Endometrial microvascular endothelial cells (primary cell): ENCODE data around the gene FHIT. TPM values are rescaled to one million over a fixed set of nuclear protein-coding genes. Genes with fewer than 3 reads are reported as not detected.

Source experiments
- in situ Hi-C: cut with HindIII; loops from 2 replicates; pipeline ENCODE4 v1.10.0; 2017; ENCODE audit warnings: low sequenced_read_pairs, low pct_unique_long_range_greater_than_20kb; ENCODE audit errors: inconsistent ontology term
- total RNA-seq: library from RNA; depleted of rRNA; stranded (reverse); fragments of >200 nt; gene quantifications from one replicate; pipeline ENCODE4 v1.2.3, GENCODE V29; 2015; ENCODE audit errors: inconsistent ontology term

Gene FHIT
- total RNA-seq, 1 donor from 2014 or later = 0.19 TPM

DNA sequence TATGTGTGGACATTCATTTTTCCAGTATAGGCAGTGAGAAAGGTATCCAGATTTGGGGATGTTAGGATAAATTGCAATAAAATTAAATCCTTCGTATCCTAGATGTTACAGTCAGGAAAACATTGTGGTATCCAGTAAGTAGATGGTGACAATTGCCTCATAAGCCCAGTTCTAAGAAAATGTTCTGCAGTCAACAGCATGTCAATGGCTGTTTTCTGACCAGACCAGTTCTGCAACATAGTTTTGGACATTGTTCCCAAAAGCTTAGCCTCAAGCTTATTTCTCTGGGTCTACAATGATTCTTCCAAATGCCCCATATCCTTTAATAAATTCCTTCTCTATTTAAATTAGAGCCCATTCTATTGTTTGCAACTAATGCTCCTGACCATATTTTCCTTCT lies 480.7 kb downstream of the FHIT start:
- in situ Hi-C loops = no loop called here

DNA sequence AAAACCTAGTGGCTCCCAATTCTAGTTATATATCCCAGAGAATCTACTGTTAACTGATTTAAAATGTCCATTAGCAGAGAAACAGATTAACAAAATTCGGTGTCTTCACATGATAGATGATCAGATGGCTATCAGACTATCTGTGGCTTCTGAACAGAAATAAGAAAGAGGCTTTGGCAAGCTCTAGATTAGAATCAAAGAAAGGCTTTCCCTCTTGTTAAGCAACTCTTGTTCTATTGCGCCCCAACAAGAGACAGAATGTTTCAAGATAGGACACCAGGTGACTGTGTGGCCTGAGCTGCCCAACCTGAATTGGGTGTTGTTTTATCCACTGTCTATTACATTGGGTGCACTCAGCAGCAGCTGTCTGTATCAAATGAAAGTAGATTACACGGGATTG lies 483.7 kb downstream of the FHIT start:
- in situ Hi-C loops = no loop called here

DNA sequence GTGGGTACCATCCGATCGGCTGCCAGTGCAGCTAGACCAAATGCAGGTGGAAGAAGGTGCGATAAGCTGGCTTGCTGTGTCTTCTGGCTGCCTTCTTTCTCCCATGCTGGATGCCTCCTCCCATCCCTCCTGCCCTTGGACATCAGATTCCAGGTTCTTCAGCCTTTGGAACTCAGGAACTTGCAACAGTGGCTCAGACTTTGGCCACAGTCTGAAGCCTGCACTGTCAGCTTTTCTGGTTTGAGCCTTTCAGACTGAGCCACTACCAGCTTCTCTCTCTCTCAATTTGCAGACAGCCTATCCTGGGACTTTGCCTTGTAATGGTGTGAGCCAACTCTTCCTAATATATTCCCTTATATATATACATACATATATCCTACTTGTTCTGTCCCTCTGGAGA lies 485.5 kb downstream of the FHIT start:
- in situ Hi-C loops = no loop called here

DNA sequence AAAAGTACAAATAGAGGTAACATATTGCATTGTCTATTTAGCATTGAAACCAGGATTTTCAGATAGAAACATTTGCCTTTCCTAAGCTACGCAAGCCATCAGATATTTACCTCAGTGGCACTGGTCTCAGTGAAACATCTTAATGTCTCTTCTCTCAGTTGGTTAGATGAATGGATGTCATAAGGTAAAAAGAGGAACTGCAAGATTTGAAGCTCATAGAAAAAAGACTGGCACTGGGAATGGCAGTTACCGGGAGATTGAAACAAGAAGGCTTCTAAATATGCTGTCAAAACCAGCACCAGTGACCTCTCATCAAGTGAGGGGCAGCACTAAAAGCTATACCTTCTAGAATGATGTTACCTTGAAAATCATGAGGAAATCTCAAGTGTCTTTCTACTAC lies 486.4 kb downstream of the FHIT start:
- in situ Hi-C loops = no loop called here

DNA sequence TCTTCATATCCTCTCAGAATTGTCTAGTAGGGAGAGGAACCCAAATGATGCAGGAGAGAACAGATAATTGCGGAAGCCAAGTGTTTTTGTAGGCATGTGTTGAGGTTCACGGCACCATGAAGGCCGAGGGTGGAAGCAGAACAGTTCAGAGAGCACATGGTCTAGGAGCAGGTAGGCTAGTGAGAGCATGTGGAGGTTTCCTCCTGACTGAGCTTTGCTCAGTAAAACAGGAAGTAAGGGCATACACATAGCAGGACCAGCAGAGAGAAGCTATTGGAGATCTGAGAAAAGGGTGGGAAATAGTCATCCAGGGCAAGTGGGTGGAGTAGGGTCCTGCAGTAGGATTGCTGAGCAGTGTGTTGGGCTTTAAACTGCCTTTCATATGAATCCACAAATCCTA lies 491.1 kb downstream of the FHIT start:
- in situ Hi-C loops = no loop called here

DNA sequence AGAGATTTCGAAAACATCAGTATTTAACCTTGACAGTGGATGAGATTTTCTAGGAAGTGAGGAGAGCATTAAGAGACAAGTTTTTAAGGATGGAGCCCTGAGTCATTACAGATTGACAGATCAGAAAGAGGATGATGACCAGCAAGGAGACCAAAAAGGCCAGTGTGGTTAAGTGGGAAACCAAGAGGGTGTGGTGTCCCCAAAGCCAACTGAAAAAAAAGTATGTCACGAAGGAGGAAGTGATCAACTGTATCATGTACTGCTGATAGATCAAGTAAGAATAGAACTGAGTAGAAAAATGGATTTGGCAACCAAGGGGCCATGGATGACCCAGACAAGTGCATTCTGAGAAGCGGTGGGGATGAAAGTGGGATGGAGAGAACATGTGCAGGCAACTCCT lies 491.8 kb downstream of the FHIT start:
- in situ Hi-C loops = no loop called here

DNA sequence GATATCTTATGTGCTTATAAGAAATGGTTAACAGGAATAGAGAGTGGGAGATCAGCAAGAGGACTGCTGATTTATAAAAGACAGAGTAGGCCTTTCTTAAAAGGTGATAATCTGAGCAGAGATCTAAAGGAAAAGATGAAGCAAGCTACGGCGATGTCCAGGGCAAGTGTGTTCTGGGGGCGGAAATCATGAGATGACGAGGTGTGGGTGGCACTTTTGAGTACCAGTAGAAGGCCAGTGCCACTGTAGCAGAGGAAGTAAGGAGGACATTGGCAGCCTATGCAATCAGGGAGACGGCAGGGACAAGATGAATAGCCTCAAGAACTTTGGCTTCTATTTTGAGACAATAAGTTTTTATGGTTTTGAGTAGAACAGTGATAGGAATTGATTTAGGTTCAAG lies 492.4 kb downstream of the FHIT start:
- in situ Hi-C loops = no loop called here

DNA sequence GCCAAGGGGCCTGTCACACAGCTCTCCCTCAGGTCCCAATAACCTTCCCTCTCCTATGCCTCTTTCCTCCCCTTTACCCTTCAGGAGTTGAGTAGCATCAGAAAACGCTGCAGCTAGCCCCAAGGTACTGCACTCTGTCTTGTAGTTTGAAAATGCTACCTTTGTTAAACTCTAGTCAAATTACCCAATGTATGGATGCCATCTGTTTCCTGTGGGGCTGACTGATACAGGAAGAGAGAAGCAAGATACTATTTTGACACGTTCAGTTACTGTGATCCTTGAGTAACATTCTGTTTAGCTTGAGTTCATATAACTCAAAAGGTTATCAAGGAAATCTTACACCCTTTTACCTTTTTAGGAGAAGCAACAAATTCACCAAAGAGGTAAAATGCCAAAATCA lies 493.1 kb downstream of the FHIT start:
- in situ Hi-C loops = no loop called here

DNA sequence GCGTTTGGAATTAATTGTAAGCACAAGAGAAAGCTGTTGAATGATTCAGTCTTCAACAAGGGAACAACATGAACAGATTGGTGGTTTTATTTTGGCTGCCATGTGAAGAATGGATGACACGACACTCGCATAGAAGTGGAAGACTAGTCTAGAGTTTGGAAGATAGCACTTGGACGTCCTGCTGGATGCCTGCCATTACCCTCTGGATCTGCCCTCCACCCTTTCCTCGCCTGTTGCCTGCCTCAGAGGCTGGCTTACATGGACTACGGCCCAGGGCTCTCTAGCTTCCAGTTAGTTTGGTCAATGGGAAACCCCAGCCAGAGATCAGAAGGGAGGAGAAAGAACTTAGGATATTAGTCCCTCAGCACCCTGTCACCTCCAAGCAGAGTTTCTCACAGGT lies 493.5 kb downstream of the FHIT start:
- in situ Hi-C loops = no loop called here

DNA sequence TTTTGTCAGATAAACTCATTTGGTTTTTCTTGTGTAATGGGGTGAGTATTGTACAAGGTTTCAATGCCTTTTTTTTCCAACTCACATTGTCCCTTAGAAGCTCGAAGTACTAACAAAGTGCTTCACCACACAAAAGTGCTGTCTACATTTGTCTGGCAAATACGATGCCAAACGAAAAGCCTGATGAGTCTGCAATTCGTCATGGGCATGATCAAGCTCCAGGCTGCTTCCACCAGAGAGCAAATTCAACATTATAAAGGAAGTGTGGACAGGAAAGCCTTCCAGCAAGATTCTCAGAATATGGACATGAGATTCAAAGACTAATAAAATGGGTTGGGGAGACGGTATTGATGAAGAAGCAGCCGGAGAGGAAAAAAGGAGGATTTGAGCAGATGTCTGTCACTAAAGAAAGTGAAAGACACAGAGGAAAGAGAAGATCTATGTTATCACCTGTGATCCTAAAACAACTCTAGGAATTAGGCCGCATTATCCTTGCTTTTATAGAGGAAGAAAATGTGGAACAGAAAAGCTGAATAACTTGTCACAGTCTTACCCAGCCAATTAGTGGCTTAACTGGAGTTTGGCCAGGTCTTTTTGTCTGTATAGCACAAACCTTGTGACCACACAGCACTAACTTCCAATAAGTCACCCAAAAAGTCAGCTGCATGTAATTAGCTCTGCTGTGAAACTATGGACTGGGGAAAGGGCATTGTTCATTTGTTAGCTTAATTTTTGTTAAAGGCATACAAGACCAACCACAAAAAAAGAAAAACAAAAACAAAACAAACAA lies 494.8 kb downstream of the FHIT start:
- in situ Hi-C loops = no loop called here

DNA sequence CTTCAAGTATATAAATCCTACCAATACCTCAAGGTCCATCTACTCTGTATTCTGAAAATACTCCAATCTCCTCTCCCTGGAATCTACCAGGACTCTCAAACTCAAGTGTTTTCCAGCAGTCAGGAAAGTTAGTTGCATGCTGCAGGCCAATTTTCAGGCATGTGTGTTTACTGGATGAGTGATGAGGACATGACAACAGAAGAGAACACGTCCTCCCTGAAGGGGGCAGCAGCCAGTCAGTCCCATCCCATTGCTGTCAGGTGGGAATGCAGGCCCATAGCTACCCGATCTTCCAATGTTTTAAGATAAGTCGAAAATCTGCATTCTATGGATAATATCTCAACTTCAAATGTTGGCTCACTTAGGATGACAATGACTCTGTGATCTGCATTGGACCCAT lies 496.2 kb downstream of the FHIT start:
- in situ Hi-C loops = no loop called here

DNA sequence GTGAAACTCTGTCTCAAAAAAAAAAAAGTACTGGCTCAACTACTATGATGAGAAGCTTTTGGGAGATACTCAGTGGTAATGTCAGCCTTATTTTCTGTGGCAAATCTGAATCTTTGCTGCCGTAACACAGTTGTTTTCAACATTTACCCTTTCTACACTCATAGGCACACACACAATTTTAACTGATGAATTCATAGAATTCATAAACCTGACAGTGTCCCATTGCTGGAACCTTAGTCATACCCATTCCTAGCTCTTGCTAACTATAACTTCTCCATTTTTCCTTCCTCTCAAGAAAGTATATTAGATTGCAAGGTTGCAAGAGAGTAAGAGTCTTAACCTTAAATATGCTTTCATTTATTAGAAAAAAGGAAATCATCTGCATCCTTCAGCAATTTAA lies 496.6 kb downstream of the FHIT start:
- in situ Hi-C loops = no loop called here

DNA sequence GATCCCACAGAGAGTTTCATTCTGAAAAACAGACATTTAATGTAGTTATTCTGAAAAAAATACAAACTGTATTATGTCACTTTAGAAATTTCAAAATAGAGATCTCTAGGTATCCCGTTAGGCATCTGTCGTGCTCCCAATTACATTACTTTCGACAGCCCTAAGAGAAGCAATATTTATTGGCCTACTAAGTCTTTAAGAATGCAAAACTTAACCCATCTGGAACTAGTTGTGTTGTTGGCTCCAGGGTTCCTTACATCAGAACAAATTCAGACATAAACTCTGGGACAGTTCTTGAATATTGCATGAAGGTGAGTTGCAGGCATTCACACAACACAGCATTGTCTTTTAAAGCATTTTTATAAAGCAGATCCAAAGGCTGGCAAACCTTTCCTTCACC lies 498.4 kb downstream of the FHIT start:
- in situ Hi-C loops = no loop called here

DNA sequence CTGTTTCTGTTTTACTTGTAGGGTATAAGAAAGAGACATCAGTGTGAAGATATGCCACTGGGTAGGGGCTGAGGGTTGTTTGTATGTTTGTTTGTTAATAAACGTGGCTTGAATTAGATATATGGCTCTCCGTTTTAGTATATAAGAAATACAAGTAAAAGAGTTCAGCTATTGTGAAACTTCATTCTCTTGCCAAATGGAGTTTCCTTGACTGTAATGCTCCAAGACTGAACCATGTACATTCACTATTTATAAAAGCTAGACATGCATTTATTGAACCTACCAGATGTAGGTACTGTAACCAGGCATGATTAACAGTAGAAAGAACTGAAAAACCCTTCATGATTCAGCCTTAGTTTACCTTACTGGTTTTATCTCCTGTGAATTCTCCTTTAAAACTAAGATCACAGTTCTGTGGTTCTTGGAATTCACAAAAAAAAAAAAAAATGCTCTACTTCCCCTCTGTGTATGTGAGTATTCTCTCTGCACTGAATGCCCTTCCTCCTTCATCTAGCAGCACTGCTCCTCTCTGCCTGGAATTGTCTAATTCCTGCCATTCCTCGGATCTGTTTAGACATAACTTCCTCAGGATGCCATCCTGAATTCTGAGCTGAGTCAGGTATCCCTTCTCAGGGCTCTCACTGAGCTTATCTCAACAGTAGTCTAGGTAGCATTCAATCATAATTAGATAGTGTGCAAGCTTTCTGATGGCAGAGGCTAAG lies 504.4 kb downstream of the FHIT start:
- in situ Hi-C loops = no loop called here

DNA sequence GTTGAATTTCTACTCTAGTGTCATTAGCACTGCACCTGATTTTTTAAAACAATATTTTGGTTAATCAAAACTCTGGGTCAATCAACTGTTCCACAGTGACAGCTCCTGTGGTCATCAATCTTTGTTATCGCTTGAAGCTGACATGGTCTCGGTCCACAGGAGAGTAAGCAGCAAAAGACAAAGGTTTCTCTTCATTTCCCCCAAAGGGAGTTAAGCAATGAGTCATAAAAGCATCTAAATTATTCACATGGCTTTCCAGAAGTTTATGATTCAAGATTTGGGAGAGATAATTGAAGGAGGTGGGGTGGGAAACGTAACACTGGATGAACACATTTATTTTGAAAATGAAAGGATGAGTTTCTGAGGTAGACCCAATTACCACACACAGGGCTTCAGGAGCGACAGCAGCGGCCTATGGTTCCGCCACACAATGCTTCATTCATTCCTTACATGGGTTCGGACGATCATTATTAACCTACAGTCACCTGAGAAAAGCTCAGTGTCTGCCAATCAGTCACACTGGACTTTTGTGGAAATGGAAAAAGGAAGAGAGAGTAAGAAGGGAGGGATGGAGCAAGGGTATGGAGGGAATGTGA lies 505.1 kb downstream of the FHIT start:
- in situ Hi-C loops = no loop called here

DNA sequence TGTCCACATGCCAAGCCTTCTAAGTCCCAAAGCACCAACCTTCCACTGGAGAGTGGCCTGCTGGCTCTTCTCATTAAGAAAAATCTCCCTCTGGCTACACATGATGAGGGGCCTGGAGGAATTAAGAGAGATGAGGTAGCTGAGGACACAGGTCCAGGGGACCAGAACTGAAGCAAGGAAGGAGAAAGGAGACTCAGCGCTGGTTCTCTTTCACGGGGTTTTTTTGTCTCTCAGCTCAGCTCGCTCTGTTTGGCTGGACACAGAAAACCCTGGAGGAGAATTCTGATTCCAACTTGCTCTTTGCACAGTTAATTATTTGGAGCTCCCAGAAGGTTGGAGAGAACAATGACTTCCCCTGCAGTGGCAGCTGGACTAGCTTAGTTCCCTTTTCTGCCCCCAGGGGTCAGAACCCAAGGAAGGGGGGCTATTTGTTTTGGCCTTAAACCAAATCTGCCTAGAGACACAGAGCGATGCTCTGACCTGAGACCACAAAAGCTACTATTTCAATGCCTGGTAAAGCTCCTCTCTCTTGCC lies 507.6 kb downstream of the FHIT start:
- in situ Hi-C loops = no loop called here

DNA sequence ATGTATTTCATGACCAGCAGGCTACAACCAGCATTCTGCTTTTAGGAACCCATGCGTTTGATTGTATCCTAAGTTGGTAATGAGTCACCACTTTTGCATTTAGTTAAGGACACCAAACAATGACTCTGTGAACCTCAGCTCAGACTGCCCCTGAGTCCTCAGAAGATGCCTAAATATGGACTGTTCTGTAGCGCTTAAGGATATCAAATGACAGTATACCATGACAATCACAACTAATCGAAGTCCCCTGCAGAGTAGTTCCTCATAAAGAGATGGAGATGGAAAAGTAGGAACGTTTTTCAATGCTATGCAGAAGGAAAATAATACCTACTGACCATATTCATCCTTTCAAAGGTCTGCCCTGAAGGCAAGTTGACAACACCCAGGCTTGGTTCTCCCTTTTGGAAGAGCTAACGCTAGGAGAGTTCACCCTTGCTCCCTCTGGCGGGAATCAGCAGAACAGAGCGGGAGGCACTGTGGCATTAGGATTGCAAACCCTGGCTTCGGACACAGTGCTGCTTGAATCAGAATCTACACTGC lies 508.6 kb downstream of the FHIT start:
- in situ Hi-C loops = no loop called here

DNA sequence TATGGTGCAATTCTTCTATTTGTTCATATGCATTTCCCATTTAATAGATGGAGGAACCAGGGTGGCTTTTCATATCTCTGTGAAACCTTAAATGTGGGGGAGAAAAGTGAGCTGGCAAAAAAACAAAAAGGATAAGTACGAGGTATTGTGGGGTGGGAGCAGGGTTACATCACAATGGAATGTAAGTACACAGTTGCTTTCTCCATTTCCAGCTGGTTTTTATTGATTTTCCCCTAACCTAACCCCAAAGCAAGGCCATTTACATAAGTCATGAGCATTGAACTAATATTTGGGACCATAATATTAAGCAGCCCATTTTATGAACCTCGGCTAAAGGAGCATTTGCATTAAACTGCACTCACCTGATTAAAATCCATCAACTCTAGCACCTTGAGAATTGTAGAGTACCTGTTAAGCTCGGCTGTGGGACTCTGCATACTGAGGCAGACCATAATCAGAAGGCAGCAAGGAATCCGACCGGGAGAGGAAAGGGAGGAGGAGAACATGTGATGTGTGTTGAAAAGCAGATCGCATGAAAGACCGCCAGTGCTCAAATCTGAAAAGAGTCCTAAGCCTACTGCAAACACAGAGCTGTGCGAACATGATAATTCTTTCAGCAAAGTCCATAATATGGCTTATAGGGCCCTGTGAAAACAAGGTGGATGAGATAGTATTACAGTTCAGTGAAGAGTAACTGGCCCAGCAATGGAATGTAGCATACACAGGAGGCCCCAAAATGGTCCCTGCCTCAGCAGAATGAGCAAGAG lies 513.4 kb downstream of the FHIT start:
- in situ Hi-C loops = no loop called here

DNA sequence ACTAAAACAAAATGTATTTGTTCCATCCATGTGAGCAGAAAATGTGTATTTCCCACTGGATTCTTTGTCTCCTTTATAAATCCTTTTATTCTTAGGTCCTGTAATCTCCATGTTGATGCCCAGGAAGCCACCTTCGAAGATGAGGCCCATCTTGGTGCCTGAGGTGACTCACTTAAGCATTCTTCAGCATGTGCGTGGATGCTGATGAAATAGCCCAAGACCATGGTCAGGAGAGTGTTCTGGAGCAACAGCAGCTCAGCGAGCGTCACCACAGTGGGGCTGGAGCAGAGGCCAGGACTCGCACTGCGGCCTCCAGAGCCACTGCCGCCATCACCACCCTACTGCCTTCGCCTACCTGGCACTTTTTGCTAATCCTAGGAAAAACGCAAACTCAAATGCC lies 520.9 kb downstream of the FHIT start:
- in situ Hi-C loops = no loop called here
